LoVo (cell line): ENCODE measurements around the gene TBC1D10B.

Experiments
- DNase-seq: peaks from one replicate; pipeline ENCODE4 v3.0.0-alpha.2; 2016; ENCODE audit warnings: low spot score

TBC1D10B gene, protein sequence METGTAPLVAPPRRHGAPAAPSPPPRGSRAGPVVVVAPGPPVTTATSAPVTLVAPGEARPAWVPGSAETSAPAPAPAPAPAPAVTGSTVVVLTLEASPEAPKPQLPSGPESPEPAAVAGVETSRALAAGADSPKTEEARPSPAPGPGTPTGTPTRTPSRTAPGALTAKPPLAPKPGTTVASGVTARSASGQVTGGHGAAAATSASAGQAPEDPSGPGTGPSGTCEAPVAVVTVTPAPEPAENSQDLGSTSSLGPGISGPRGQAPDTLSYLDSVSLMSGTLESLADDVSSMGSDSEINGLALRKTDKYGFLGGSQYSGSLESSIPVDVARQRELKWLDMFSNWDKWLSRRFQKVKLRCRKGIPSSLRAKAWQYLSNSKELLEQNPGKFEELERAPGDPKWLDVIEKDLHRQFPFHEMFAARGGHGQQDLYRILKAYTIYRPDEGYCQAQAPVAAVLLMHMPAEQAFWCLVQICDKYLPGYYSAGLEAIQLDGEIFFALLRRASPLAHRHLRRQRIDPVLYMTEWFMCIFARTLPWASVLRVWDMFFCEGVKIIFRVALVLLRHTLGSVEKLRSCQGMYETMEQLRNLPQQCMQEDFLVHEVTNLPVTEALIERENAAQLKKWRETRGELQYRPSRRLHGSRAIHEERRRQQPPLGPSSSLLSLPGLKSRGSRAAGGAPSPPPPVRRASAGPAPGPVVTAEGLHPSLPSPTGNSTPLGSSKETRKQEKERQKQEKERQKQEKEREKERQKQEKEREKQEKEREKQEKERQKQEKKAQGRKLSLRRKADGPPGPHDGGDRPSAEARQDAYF

DNA sequence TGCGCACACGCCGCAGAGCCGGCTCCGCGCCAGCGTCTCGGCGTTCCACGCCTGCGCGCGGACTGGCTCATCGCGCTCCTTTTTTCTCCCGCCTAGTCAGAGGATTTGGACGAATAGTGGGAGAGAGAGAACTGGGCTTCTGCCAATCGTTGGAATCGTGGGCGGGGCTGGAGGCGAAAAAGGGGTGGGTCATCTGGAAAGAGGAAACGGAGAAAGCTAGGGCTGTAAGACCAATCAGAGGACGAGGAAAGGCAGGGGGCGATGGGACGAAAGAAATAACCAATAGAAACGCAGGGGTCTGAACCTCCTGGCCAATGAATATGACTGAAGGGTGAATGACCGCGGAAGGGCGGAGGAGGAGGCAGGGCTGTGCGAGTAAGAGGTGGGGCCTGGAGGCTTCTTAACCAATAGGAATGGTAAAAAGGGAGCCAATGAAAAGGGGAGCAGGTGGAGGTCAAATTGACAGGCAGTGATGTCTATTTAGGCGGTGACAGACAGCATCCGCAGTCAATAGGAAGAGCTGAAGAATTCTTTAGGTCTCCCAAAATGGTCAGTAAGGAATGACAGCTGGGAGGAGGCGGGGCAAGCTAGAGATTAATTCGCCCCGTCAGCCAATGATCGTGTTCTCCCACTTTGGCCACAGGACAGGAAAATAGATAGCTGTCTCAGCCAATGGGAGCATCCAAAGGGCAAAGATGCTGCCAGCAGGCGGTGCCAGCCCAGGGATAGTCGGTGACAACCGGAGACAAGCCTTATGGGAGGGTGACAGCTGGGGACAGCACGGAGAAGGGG is at the start of gene TBC1D10B:
Gene TBC1D10B (minus strand): TSS at position 39 of the 792 bp plus-strand sequence. CDS start 311 bp downstream, outside the sequence.
- peak; percentile 99 for DNase-seq

DNA sequence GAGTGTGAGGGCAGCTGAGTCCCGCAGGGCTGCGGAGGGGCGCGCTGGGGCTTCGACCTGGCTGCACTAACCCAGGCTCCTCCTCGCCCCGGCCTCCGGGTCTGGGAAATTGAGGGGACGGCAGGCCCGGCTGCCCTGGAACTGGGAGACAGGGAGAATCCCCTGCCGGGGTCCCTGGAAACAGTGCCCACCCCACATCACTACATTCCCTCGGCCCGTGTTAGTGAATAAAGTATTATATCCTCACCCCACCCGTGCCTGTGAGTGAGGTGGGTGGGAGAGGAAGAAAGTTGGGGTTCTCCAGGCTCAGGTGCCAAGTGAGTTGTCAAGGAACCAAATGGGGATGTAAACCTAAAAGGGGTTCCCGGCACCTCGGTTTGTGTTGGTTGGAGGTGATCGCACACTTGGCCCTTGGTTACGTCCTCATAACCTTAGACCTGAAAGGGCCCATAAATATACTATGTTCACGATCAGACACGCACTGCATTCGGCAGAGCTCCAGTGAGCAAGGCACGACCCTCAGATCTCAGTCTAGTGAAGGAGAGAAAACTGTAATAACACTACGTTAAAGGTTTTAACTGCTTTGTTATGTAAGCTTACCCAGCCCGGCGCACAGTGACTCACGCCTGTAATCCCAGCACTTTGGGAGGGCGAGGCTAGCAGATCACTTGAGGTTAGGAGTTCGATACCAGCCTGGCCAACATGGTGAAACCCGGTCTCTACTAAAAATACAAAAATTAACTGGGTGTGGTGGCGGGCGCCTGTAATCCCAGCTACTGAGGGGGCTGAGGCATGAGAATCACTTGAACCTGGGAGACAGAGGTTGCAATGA is 48.3 kb upstream of the TBC1D10B start:
- DNase-seq = peak; percentile 26

DNA sequence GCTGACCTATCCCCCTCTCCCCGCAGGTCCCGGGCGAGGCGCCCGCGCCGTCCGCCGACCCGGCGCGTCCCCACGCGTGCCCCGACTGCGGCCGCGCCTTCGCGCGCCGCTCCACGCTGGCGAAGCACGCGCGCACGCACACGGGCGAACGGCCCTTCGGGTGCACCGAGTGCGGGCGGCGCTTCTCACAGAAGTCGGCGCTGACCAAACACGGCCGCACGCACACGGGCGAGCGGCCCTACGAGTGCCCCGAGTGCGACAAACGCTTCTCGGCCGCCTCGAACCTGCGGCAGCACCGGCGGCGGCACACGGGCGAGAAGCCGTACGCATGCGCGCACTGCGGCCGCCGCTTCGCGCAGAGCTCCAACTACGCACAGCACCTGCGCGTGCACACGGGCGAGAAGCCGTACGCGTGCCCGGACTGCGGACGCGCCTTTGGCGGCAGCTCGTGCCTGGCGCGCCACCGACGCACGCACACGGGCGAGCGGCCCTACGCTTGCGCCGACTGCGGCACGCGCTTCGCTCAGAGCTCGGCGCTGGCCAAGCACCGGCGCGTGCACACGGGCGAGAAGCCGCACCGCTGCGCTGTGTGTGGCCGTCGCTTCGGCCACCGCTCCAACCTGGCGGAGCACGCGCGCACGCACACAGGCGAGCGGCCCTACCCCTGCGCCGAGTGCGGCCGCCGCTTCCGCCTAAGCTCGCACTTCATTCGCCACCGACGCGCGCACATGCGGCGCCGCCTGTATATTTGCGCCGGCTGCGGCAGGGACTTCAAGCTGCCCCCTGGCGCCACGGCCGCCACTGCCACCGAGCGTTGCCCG is 47.4 kb upstream of the TBC1D10B start:
- DNase-seq = peak; percentile 94

DNA sequence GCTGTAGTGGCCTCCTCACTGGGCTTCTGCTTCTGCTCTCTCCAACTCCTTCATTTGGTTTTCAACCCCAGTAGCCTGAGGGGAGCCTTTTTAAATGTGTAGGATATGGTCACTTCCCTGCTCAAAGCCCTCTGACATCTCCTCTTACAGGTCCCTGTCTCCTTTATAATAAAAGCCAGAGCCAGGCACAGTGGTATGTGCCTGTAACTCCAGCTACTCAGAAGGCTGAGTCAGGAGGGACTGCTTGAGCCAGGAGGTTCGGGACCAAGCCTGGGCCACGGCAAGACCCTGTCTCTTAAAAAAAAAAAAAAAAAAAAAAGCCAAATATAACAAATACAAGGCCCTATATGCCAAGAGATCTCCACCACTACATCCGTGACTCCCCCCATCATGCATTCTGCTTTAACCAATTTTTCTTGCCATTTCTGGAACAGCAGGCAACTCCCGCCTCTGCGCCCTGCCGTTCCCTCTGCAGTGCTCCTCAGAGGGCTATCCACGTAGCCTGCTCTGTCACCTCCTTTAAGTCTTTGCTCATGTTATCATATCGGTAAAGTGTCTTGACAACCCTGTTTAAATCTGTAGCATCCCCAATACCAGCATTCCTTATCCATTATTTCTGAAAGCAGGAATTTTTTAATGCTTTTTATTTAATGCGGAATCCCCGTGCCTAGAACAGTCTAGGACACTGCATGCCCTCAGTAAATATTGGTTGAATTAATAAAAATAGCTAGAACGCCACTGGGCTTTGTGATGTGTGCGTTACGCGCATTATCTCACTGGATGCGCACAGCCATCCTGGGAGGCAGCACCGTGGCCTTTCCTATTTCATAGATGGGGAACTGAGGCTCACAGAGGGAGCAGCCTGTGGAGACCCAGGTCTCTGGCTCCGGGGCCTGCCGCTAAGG is 46.6 kb upstream of the TBC1D10B start:
- DNase-seq = no peak

DNA sequence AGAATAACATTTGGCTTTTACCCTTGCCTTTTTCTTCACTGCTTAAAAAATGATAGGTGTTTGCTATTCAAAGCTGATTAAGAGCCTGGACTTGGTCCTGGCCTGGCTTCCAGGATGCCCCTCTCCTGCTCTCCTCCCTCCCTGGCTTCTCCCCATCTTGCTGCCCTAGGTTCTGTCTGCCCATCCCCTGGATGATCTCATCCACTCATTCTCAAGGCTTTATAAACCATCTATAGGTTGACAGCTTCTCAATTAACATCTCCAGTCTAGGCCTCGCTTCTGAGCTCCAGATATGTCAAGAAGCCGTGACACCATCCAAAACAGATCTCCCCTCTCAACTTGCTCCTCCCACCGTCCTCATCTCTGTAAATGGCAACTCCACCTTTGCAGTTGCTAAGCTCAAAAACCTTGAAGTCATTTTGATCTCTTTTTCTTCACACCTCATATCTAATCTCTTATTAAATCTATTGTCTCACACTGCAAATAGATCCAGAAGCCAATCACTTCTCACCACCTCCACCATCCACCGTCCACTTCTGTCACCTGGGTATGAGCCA is 45.8 kb upstream of the TBC1D10B start:
- DNase-seq = no peak

DNA sequence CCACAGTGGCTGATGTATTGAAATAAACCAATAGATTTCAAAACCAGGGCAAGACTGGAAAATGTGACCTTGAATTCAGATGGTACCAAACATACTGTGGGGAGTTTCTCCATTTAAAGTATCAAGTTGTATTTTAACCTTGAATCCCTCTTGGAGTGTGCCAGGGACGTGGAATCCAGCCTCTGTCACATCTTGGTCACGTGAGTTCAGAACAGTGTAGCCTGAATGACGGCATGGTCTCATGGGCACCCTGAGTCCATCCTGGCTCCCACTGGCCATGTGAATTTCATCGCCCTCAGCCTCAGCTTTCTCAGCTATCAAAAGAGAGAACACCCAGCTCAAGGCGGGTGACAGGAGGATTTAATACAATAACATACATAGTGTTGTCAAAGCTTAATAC is 43.9 kb upstream of the TBC1D10B start:
- DNase-seq = no peak

DNA sequence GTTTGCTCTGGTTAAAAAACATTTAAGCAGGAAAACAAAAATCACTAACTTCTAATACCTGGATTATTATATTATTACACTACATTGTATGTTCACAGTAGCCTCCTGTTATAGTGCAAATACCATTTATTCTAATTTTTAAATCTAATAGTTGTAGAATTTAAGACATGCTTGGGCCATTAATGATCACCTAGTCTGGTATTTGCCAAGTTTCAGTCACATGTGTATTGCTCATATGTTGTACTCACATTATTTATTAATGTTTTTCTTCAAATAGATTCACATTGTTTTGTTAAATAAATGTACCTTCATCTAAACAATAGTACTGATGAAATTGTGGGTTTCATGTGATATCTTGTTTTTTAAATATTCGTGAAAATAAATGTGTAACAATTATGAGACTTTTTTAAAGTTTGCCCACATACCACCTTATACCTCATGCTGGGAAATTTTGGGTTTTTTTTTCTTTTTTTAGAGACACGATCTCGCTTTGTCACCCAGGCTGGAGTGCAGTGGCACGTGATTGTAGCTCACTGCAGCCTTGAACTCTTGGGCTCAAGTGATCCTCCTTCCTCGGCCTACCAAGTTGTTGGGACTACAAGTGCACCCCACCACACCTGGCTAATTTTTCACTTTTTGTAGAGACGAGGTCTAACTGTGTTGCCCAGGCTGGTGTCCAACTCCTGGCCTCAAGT is 43.0 kb upstream of the TBC1D10B start:
- no peak for DNase-seq

DNA sequence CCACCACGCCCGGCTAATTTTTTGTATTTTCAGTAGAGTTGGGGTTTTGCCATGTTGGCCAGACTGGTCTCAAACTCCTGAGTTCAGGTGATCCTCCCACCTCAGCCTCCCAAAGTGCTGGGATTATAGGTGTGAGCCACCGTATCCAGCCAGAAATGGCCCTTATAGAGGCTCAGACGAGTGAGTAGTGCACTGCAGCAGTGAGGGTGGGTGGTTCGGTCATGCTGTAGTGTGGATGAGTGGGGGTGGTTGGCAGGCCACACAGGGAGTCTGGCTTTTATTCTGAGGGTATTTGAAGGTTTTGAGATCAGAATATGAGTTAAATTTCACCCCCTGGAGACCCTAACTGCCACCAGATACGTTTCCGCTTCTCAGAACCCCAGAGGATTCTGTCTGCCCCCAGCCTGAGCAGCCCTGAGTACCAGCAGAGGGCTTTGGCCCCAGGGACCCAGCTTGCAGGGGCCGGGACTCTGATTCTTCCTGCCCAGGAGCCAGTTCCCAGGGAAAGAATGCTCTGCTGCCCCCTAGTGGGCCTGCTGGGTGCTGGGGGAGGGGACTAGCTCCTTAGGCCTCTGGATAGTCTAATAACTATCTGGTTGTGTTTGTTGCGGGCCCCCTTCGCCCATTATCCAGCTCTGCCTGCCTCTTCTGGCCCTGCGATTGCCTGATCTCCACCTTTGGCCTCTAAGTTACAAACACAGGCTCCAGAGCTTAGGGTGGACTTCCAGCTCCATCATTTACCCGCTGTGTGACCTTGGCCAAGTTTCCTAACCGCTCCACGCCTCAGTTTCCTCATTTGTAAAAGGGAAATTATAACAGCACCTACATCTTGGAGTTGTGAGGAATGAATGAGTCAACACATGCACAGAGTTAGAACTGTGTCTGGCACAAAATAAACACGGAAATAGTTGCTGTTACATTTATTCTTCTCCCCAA is 39.1 kb upstream of the TBC1D10B start:
- DNase-seq = peak; percentile 84

DNA sequence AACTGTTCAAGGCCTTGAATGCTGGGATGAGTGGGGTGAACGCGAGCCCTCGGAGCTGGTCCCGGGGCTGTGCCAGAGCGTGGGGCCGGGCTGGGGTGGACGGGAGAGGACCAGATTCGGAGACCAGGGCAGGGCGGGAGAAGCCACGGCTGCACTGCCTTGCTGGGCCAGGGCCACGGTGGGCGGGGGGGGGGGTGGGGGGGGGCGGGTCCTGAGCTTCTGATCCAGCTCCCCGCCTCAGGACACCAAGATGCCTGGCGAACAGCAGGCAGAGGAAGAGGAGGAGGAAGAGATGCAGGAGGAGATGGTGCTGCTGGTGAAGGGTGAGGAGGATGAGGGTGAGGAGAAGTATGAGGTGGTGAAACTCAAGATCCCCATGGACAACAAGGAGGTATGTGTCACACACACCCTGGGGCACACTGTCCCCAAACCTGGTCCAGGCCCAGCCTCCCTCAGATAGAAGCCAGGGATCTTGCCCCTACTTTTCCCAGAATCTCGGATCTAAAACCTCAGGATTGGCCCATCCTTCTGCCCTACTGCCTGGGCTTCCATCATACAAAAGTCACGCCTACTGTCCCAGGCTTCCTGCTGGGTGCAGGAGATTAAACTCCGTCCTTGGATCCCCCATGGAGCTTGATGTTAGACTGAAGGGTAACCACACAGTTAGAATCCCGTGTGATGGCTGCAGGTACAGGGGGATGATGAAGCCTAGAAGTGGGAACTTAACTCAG is 37.7 kb upstream of the TBC1D10B start:
- no peak for DNase-seq

DNA sequence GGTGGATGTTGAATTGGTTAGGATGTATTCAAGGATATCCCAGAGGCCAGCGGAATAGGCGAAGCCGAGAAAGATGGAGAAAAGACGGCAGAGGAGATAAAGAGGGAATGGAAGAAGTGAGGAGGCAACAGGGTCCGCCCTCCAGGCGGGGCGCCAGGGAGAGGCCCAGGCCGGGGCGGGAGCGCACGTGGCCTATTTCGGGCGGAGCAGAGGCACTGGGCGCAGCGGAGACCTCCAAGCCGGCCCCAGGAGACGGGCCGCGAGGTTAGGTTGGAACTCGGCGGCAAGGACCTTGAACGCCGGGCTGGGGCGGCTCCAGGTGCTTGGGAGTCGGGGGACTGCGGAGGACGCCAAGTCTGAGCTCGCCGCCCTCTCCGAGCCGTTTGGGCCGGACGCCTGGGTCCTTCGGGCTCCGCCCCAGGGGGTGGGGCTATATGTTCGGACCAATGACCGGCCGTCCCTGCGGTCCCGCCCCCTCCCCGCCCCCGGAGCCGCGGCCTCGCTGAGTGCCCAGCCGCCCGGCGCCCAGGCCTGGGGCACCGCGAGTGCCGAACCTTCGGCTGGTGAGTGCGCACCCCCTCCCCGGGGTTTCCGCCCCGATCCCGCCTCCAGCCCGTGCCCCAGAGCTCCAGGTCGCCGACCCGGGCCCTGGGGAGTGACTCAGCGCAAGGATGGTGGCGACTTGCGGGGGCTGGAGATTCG is 37.0 kb upstream of the TBC1D10B start, which contains the start of gene ZNF771:
Gene ZNF771 (plus strand): TSS at position 505 of the 702 bp plus-strand sequence. CDS start 448 bp downstream, outside the sequence.
- peak; percentile 91 for DNase-seq

DNA sequence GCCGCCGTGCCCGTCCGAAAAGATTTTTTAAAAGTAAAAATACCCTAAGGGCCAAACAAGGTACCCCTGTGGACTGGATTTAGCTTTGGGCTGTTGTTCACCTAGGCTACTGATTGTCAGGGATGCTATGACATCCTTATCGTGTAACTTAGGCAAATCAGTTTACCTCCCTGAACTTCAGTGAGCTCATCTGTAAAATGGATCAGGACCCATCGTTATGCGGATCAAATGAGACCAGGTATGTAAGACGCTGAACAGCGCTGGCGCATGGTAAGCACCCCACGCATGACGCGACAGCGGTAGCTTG is 36.5 kb upstream of the TBC1D10B start:
- no peak for DNase-seq

DNA sequence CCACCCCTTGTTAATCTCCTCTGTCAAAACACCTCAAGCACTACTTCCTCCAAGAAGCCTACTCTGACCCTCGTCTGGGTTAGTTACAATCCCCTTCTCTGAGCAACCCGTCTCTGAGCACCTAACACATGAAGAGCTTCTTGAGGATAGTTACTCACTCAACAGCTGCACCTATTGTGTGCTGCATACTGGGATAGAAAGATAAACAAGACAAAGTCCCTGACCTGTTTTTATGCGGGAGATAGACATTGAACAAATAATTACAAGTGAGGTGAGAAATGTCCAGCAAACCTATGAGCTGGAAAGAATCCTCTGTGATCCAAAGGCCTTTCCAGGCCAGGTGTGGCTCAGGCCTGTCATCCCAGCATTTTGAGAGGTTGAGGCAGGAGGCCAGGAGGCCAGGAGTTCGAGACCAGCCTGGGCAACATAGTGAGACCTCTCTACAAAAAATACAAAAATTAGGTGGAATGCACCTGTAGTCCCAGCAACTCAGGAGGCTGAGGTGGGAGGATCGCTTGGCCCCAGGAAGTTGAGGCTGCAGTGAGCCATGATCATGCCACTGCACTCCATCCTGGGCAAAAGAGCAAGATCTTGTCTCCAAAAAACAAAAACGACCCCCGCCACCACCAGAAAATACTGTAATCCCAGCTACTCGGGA is 31.6 kb upstream of the TBC1D10B start:
- no peak for DNase-seq

DNA sequence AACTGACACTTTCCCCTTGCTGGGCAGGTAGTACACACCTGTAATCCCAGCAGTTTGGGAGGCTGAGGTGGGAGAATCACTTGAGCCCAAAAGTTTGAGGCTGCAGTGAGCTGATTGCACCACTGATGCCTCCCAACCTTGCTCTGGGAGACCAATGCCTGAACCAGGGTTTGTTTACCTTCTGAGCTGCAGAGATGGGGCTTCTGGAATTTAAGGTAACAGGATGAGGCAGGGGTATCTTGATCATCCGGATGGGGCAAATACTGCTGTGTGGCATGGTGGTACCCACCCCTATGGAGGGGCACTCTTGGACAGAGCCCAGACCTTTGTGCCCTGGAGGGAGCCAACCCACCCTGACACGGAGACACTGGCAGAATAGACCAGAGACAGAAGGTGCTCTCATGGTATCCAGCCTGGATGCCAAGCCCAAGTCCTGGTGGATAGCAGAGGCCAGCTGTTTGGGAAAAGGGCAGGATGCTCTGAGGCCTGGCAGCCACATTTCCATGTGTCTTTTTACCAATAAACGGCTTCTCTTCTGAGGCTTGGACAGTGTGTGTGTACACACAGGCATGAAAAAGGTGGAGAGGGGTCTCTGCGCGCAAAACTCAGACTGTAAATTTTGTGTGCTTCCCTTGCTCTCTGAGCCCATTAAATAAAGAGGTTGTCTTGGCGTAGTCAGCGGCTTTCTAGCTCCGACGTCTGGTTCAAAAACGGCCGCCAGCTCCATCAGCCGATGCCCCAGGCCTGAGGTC is 29.3 kb upstream of the TBC1D10B start:
- DNase-seq = no peak

DNA sequence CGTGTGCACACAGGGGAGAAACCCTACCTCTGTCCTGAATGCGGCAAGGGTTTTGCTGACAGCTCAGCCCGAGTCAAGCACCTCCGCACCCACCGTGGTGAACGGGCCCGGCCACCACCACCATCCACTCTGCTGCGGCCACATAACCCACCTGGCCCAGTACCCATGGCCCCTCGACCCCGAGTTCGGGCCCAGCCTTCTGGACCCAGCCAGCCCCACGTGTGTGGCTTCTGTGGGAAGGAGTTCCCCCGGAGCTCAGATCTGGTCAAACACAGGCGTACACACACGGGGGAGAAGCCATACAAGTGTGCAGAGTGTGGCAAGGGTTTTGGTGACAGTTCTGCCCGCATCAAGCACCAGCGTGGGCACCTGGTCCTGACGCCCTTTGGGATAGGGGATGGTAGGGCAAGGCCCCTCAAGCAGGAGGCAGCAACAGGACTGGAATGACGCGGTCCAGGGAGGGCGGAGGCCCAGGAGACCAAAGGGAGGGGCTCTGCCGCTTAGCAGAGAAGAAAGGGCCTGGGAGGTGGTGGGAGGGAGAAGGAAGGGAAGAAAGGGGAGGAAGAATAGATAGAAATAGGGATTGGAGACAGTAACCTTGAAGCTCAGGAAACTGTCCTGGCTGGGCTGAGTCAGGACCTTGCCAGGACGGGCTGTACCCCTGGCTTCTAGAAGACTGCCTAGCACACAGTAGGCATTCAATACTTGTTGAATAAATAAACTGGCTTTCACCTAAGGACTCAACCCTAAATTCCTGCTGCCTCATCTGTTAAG is 28.6 kb upstream of the TBC1D10B start:
- DNase-seq = no peak
